Left ventricle myocardium inferior (tissue), 1 donor: ENCODE results near the gene MCC. TPM values are rescaled to one million over a fixed set of nuclear protein-coding genes. Genes with fewer than 3 reads are reported as not detected.

Experiments
- DNase-seq: peaks from one replicate; pipeline ENCODE4 v3.0.0-alpha.2; 2020
- H3K27ac ChIP-seq: fragments of 200-600 bp; replicated peaks from 2 replicates; pipeline ENCODE4 v1.8.0; 2021
- H3K27me3 ChIP-seq: fragments of 200-600 bp; 2 replicates; pipeline ENCODE4 v1.8.0; 2021; ENCODE audit warnings: low read depth
- H3K36me3 ChIP-seq: fragments of 200-600 bp; 2 replicates; pipeline ENCODE4 v1.8.0; 2021
- H3K4me1 ChIP-seq: fragments of 200-600 bp; 2 replicates; pipeline ENCODE4 v1.8.0; 2021
- H3K4me3 ChIP-seq: fragments of 200-600 bp; 2 replicates; pipeline ENCODE4 v1.8.0; 2021; ENCODE audit warnings: mild to moderate bottlenecking, moderate library complexity
- H3K9me3 ChIP-seq: fragments of 200-600 bp; replicated peaks from 2 replicates; pipeline ENCODE4 v1.8.0; 2021
- intact Hi-C: fragments of 100-400 bp; cut with micrococcal nuclease; formaldehyde crosslinking; loops from one replicate; pipeline ENCODE4 v1.11.0; 2022
- total RNA-seq: library from RNA; stranded (reverse); fragmentation: NEBNext Ultra II Directional; extraction: Animal tissue kit (Norgen Biotek cat#: 25700); gene quantifications from one replicate; pipeline ENCODE4 v1.2.1, GENCODE V29; 2021
- TF ChIP-seq, protein P1 (sequence below): fragments of 200-600 bp; IDR thresholded peaks from 2 replicates; pipeline ENCODE4 v1.8.0; 2021; ENCODE audit warnings: antibody characterized with exemption, mild to moderate bottlenecking, borderline replicate concordance
- donor health status: DM: no; HTN: yes; CAD: no; lungs with severe emphysema.

Gene MCC
- total RNA-seq, 1 donor from 2014 or later: 31.6 TPM

DNA sequence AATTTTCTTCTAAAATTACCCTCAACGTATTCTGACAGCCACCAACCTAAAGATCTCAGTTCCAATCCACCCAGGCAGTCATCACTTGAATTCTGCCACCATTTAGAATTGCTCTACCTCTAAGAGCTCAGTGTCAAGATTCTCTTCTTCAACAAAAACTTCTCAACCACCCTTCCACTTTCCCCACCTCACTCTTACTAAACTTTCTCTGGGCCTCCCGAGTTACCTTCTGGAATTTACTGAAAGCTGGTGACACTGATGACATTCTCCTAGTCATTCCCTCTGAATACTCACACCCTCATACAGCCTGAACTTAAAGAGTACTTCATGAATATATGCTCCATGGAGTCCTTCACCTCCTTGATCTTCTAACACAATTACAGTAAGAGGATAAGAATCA is 263.0 kb downstream of the MCC start:
- no peak for DNase-seq
- TF ChIP-seq, protein P1, sequence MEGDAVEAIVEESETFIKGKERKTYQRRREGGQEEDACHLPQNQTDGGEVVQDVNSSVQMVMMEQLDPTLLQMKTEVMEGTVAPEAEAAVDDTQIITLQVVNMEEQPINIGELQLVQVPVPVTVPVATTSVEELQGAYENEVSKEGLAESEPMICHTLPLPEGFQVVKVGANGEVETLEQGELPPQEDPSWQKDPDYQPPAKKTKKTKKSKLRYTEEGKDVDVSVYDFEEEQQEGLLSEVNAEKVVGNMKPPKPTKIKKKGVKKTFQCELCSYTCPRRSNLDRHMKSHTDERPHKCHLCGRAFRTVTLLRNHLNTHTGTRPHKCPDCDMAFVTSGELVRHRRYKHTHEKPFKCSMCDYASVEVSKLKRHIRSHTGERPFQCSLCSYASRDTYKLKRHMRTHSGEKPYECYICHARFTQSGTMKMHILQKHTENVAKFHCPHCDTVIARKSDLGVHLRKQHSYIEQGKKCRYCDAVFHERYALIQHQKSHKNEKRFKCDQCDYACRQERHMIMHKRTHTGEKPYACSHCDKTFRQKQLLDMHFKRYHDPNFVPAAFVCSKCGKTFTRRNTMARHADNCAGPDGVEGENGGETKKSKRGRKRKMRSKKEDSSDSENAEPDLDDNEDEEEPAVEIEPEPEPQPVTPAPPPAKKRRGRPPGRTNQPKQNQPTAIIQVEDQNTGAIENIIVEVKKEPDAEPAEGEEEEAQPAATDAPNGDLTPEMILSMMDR: no peak
- Histone ChIP-seq H3K4me3 (no peak overlapping the region), H3K4me1 (peaks cover 69% of the 10 kb centered on the region), H3K9me3 (peaks cover 4% of the 10 kb centered on the region), H3K36me3 (no peaks in the 10 kb centered on the region), H3K27ac (peak overlapping the region; percentile 74), H3K27me3 (no peaks in the 10 kb centered on the region)
- intact Hi-C loops: no loop called here

DNA sequence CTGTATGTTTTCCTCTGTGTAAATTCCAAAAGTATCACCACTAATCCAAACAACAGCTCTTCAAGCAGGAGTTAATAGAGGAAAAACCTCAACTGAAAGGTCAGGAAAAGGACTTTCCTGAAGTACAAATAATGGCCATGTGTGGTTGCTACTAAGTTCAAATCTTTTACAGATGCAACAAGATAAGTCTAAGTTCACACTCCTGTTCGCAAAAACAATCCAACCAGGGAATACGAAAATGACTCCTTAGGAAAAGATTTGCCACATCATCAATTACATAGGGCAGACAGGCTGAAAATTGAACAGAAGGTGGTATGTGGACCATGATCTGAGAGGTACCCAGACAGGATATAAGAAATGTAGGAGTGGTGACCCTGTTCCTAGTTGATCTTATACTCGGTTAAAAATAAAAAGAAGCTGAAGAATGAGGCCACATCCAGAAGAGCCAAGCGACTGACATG is 263.6 kb downstream of the MCC start:
- Histone ChIP-seq H3K36me3 (no peaks in the 10 kb centered on the region), H3K27me3 (no peaks in the 10 kb centered on the region), H3K4me3 (no peak overlapping the region), H3K27ac (peak overlapping the region; percentile 74), H3K4me1 (peaks cover 66% of the 10 kb centered on the region), H3K9me3 (peaks cover 4% of the 10 kb centered on the region)
- no peak for DNase-seq
- intact Hi-C loops: no loop called here
- TF ChIP-seq, protein P1: no peak

DNA sequence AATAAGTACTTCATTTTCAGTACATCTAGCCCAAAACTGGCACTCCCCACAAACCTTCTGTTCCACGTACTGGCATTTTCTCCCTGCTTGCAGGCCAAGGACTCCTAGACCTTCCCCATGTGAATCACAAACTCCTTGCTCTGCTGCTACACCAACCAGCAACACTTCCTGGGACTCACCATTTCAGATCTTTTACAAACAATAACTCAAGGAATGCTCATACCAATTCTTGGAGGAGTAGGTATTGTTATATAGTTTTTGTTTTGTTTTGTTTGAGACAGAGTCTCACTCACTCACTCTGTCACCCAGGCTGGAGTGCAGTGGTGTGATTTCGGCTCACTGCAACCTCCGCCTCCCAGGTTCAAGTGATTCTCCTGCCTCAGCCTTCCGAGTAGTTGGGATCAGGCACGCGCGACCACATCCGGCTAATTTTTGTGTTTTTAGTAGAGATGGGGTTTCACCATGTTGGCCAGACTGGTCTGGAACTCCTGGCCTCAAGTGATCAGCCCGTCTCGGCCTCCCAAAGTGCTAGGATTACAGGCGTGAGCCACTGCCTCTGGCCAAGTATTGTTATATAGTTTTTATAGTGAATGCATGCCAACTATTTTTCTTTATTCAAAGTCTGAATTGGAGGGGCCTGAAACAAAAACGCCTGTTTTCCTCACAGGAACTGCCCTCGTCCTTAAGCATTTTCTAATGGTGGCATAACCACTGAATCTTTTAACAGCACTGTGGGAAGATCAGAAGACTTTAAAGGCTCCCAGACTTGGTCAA is 264.2 kb downstream of the MCC start:
- H3K36me3 ChIP-seq: no peaks in the 10 kb centered on the region
- no peak overlapping the region for H3K4me3 ChIP-seq
- no peak for DNase-seq
- TF ChIP-seq, protein P1: no peak
- peak overlapping the region; percentile 74 for H3K27ac ChIP-seq
- H3K4me1 ChIP-seq: peaks cover 68% of the 10 kb centered on the region
- intact Hi-C loops: no loop called here
- no peaks in the 10 kb centered on the region for H3K27me3 ChIP-seq
- peaks cover 4% of the 10 kb centered on the region for H3K9me3 ChIP-seq

DNA sequence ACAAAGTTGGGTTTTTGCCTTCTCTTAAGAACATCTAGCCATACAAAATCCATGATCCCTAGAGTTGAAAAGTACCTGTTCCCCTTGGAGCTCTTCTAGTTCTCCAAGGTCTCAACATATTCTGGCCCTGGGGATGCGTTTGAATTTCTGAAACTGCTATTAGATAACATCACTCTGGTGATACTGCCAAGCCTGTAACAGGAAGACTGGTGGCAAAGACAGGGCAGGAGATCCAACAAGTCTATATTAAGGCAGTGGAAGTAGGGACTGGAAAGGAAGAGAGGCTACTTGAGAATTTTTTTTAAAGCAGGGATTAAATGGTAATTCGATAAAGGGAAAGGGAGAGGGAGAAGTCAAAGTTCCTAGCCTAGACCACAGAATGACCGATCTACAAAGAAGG is 264.9 kb downstream of the MCC start:
- Histone ChIP-seq H3K27ac (peak overlapping the region; percentile 74), H3K4me3 (no peak overlapping the region), H3K9me3 (peaks cover 4% of the 10 kb centered on the region), H3K36me3 (no peaks in the 10 kb centered on the region), H3K4me1 (peaks cover 75% of the 10 kb centered on the region), H3K27me3 (no peaks in the 10 kb centered on the region)
- intact Hi-C loops: no loop called here
- TF ChIP-seq, protein P1: no peak
- DNase-seq: no peak

DNA sequence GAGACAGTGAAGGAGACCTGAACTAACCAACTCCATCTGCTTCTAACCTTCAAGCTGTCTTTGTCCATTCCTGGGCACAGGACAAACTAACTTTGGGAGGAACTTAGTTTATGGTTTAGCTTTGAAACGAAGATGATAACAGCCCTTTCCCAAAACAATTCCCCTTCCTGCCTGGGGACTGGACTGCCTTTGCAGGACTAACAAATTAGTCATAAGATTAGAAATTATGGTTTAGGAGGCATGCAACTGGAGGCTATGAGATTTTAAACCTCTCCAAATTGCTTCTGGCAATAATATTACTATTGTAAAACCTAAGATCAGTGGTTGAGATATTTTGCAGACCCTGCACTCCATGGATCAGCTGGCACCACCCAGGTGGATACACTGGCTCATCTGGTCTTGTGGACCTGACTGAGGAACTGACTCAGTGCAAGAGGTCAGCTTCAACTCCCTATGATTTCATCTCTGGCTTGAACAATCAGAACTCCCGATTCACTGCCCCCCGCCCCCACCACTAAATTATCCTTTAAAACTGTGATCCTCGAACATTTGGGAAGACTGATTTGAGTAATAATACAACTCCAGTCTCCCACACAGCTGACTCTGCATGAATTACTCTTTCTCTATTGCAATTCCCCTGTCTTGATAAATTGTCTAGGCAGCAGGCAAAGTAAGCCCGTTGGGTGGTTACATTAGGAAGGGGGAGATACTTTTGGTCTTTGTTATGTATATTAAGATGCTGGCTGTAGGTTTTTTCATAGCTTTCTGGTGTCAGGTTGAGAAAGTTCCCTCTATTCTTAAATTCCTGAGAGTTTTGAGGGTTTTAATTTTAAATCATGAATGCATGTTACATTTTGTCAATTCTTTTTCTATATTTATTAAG is 266.7 kb downstream of the MCC start:
- Histone ChIP-seq H3K36me3 (no peaks in the 10 kb centered on the region), H3K4me3 (no peak overlapping the region), H3K4me1 (peaks cover 91% of the 10 kb centered on the region), H3K27me3 (no peaks in the 10 kb centered on the region), H3K27ac (peak overlapping the region; percentile 91), H3K9me3 (peaks cover 4% of the 10 kb centered on the region)
- no peak for DNase-seq
- intact Hi-C loops: no loop called here
- TF ChIP-seq, protein P1: no peak
